Ovary (tissue), 9 donors: Measurements from ENCODE around the gene PEAK1. TPM values are rescaled to one million over a fixed set of nuclear protein-coding genes. Genes with fewer than 3 reads are reported as not detected.

Source experiments
- DNase-seq, 5 donors: peaks; one replicate each; pipeline ENCODE4 v3.0.0-alpha.2; 2019 to 2020
- H3K27ac ChIP-seq, 2 donors: fragments of 200-600 bp; one replicate each; pipeline versions ENCODE4 v1.5.1 to v1.8.0; 2019 to 2022
- H3K27me3 ChIP-seq: fragments of 200-600 bp; one replicate; pipeline ENCODE4 v1.8.0; 2022
- H3K36me3 ChIP-seq: fragments of 200-600 bp; sonication (generic); one replicate; pipeline ENCODE4 v1.5.1; 2019
- H3K4me1 ChIP-seq: one replicate; pipeline ENCODE4 v1.8.1; 2013; ENCODE audit warnings: mild to moderate bottlenecking, moderate library complexity; ENCODE audit not compliant: insufficient read depth
- H3K4me3 ChIP-seq: fragments of 200-600 bp; sonication (generic); one replicate; pipeline ENCODE4 v1.5.1; 2017
- H3K9me3 ChIP-seq, 2 donors: fragments of 200-600 bp in 1 of 2; sonication (generic) in 1 of 2; one replicate each; pipeline versions ENCODE4 v1.5.1 to v1.8.1; 2013 to 2019; ENCODE audit warnings: mild to moderate bottlenecking in 1 of 2, moderate library complexity in 1 of 2
- CTCF ChIP-seq, 3 donors: fragments of 450-650 bp in 2 of 3; fragments of 200-600 bp in 1 of 3; IDR thresholded peaks; one replicate each; pipeline versions ENCODE4 v1.5.1 to v1.8.0; 2016 to 2022; ENCODE audit warnings: antibody characterized with exemption in 3 of 3, mild to moderate bottlenecking in 1 of 3
- EP300 ChIP-seq: sonication (generic); formaldehyde crosslinking; IDR thresholded peaks from one replicate; pipeline ENCODE4 v1.6.1; 2017; ENCODE audit warnings: antibody characterized with exemption
- POLR2A ChIP-seq: fragments of 450-650 bp; IDR thresholded peaks from one replicate; pipeline ENCODE4 v1.6.1; 2017; ENCODE audit warnings: antibody characterized with exemption, mild to moderate bottlenecking, moderate library complexity
- WGBS, 3 donors: extraction: QIAGEN DNeasy Blood & Tissue Kit in 1 of 3; methylation state at CpG; one replicate each; pipeline versions ENCODE4 v1.1.5 to v1.1.7; 2013 to 2017; 5-methylcytosine and 5-hydroxymethylcytosine counted together
- intact Hi-C, 4 donors: fragments of 100-400 bp; cut with DNase I; formaldehyde crosslinking; loops; one replicate each; pipeline versions ENCODE4 v1.11.0 to v1.15.1; 2022 to 2023
- polyA plus RNA-seq, 2 donors: library from polyadenylated mRNA; stranded (reverse); fragments of 200-250 nt in 1 of 2; fragments of 350-450 nt in 1 of 2; fragmentation: Illumina TruSeq in 1 of 2; extraction: RNeasy Lipid Tissue Mini Kit (QIAGEN cat#74804) in 1 of 2; gene quantifications; one replicate each; pipeline ENCODE4 v1.2.3, GENCODE V29; 2013 to 2014
- total RNA-seq, 7 donors: library from RNA; depleted of rRNA in 2 of 7; stranded (reverse); fragments of >200 nt in 2 of 7; fragmentation: NEBNext Ultra II Directional in 3 of 7; extraction: Animal tissue kit (Norgen Biotek cat#: 25700) in 3 of 7; gene quantifications; one replicate each; pipeline versions ENCODE4 v1.1.0 to v1.2.4, GENCODE V29; 2016 to 2023
- donor health status: DM: no; HTN: no; CAD: no; lungs with moderate emphysema.
- donor health status: DM: no; HTN: no; CAD: no.
- donor health status: Bipolar disorder and iron deficiency.
- donor health status: DM: yes; HTN: yes; CAD: no.
- donor health status: DM: no; HTN: no; CAD: no.
- donor health status: DM: yes; HTN: yes; CAD: no.

The PEAK1 gene
- total and polyA plus RNA-seq, 9 donors = 6.6 to 48.4 (median 41.4) TPM

- no peak for DNase-seq
- peaks cover 2% of the 10 kb centered on the region for H3K4me1 ChIP-seq
- WGBS, 3 donors = 94 to 96% (median 96%) methylated on average over 2 of the region's 2 CpGs
Measured at GRCh38 chr15:77386626-77387025, 33.3 kb downstream of the PEAK1 start.

DNA sequence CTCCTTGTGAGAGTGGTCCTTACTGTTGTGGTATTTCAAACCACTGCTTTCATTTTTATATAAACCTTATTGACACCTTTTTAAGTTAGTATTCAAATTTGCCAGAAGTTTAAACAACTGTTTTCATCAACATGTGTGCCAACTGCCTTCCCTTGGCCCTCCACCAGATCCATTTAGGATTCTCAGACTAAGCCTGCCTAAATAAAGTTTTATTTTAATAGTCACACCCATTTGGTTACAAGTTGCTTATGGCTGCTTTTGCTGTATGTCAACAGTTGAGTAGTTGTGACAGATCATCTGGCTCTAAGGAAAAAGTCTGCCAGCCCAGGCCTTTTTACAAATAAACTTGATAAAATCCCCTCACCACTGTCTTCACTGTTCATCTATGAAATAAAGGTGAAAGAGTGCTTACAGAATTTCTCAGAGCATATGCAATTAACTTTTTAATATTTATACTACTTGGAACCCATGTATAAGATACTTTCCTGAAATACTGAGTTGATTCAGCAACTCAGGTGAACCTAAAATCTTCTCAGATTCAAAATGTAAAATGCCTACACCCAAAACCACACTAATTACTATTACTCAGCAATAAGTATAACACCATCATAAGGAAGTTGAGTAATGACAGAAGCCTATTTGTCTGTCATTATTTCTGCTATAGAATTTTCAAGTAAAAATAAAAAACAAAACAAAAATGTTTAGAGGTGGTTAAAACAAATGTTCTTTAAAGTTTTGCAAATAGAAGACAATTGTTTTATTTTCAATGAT is 35.1 kb downstream of the PEAK1 start:
- no peak overlapping the region for H3K4me3 ChIP-seq
- intact Hi-C loops = no loop called here

More at GRCh38 chr15:77386626-77387025, 33.3 kb downstream of the PEAK1 start:
- Histone ChIP-seq H3K36me3 (no peaks in the 10 kb centered on the region), H3K27ac (no peak overlapping the region), H3K9me3 (no peaks in the 10 kb centered on the region), H3K27me3 (no peaks in the 10 kb centered on the region), H3K4me3 (no peak overlapping the region)
- intact Hi-C loops = no loop called here
- TF ChIP-seq CTCF (IDR thresholded peaks at IDR 0.05) (no peak), POLR2A (no peak), EP300 (no peak)

DNA sequence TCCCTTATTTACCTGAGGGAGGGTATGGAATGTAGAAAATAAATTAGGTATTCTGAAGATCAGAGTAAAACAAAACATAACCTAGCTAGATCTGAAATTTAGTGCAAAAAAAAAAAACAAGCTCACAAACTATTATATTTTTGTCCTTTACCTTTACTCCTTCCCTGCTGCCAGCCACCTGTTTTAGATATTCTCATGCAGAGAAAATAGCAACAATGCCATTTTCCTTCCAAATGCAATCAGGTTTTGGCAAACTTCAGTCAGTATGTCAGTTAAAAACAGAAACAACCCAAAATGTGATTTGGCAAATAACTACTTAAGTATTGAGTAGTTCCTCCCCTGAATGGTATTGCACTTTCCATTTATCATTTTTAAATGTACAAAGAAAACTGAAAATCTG is 35.8 kb downstream of the PEAK1 start:
- TF ChIP-seq EP300 (no peak), POLR2A (no peak), CTCF (IDR thresholded peaks at IDR 0.05) (no peak)
- H3K4me1 ChIP-seq = peaks cover 2% of the 10 kb centered on the region
- H3K9me3 ChIP-seq = no peaks in the 10 kb centered on the region
- H3K4me3 ChIP-seq = no peak overlapping the region
- H3K27me3 ChIP-seq = no peaks in the 10 kb centered on the region
- no peaks in the 10 kb centered on the region for H3K36me3 ChIP-seq
- no peak overlapping the region for H3K27ac ChIP-seq
- DNase-seq = no peak
- intact Hi-C loops = no loop called here

More for the DNA sequence above, 35.1 kb downstream of the PEAK1 start:
- no peaks in the 10 kb centered on the region for H3K27me3 ChIP-seq
- H3K27ac ChIP-seq = no peak overlapping the region
- DNase-seq = no peak
- H3K4me1 ChIP-seq = peaks cover 2% of the 10 kb centered on the region
- no peaks in the 10 kb centered on the region for H3K9me3 ChIP-seq
- H3K36me3 ChIP-seq = no peaks in the 10 kb centered on the region
- TF ChIP-seq EP300 (no peak), POLR2A (no peak), CTCF (IDR thresholded peaks at IDR 0.05) (no peak)

DNA sequence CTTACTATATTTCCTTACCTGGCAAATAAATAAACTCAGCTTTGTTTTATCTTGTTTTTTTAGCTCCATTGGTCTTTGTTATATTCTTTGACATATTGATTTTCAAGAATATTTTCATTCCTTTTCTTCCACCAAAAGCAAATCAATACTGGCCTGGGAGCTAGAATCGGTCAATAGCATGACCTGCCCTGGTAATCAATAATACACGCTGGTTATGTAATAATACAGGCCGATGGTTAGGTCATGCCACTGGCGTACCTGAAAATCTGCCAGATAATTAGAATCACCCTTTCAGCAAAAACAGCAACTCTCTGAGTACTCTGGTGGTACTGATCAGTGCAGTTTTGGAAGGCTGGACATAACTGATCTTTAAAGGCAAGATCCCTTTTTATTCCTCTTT is 39.9 kb downstream of the PEAK1 start:
- 95 to 96% (median 96%) methylated on average over 4 of the region's 4 CpGs for WGBS, 3 donors
- TF ChIP-seq EP300 = no peak
- no peak for TF ChIP-seq POLR2A
- TF ChIP-seq CTCF (IDR thresholded peaks at IDR 0.05) = no peak

More for the DNA sequence above, 39.9 kb downstream of the PEAK1 start:
- H3K4me3 ChIP-seq = no peak overlapping the region
- no peak overlapping the region for H3K27ac ChIP-seq
- no peaks in the 10 kb centered on the region for H3K36me3 ChIP-seq
- intact Hi-C loops = no loop called here
- no peaks in the 10 kb centered on the region for H3K27me3 ChIP-seq
- no peaks in the 10 kb centered on the region for H3K9me3 ChIP-seq
- DNase-seq = no peak
- H3K4me1 ChIP-seq = no peaks in the 10 kb centered on the region
